Osteocyte (in vitro differentiated cells): ENCODE results near the gene UGGT2. TPM values are rescaled to one million over a fixed set of nuclear protein-coding genes. Genes with fewer than 3 reads are reported as not detected.

ENCODE experiments used
- DNase-seq: peaks from one replicate; pipeline ENCODE4 v3.0.0; 2021; ENCODE audit warnings: mixed read lengths; ENCODE audit not compliant: unreplicated experiment; ENCODE audit errors: extremely low spot score
- H3K27ac Mint-ChIP-seq: one replicate; pipeline ENCODE4 v1.8.0; 2021; ENCODE audit warnings: mild to moderate bottlenecking, mixed read lengths; ENCODE audit not compliant: unreplicated experiment
- H3K27me3 Mint-ChIP-seq: one replicate; pipeline ENCODE4 v1.8.0; 2021; ENCODE audit warnings: mixed read lengths; ENCODE audit not compliant: unreplicated experiment
- H3K36me3 Mint-ChIP-seq: one replicate; pipeline ENCODE4 v1.8.0; 2021; ENCODE audit warnings: mixed read lengths; ENCODE audit not compliant: unreplicated experiment
- H3K4me1 Mint-ChIP-seq: one replicate; pipeline ENCODE4 v1.8.0; 2021; ENCODE audit warnings: mixed read lengths; ENCODE audit not compliant: unreplicated experiment
- H3K4me3 Mint-ChIP-seq: one replicate; pipeline ENCODE4 v1.8.0; 2021; ENCODE audit warnings: mild to moderate bottlenecking, moderate library complexity, mixed read lengths; ENCODE audit not compliant: unreplicated experiment
- H3K9me3 Mint-ChIP-seq: one replicate; pipeline ENCODE4 v1.8.0; 2021; ENCODE audit warnings: mixed read lengths; ENCODE audit not compliant: unreplicated experiment
- CTCF ChIP-seq: fragments of 200-600 bp; sonication (generic); IDR thresholded peaks from 2 replicates; pipeline ENCODE4 v1.5.0; 2021; ENCODE audit warnings: antibody characterized with exemption, mild to moderate bottlenecking, moderate library complexity
- total RNA-seq: library from RNA; stranded (reverse); gene quantifications from 2 replicates; pipeline ENCODE4 v1.2.1, GENCODE V29; 2021

UGGT2 gene
- total RNA-seq, 1 donor from 2014 or later = 34.1 TPM

GRCh38 chr13:95955255-95955654 lies 97.9 kb downstream of the UGGT2 start:
- no peak overlapping the region for H3K4me3 Mint-ChIP-seq
- H3K27ac Mint-ChIP-seq = no peak overlapping the region
- TF ChIP-seq CTCF = no peak
- DNase-seq = no peak
- peaks cover 17% of the 10 kb centered on the region for H3K9me3 Mint-ChIP-seq
- peaks cover 32% of the 10 kb centered on the region for H3K36me3 Mint-ChIP-seq
- no peaks in the 10 kb centered on the region for H3K27me3 Mint-ChIP-seq
- H3K4me1 Mint-ChIP-seq = no peaks in the 10 kb centered on the region

- no peak overlapping the region for H3K4me3 Mint-ChIP-seq
- peaks cover 25% of the 10 kb centered on the region for H3K36me3 Mint-ChIP-seq
- no peak overlapping the region for H3K27ac Mint-ChIP-seq
Measured at GRCh38 chr13:95954266-95954665, 98.9 kb downstream of the UGGT2 start.

GRCh38 chr13:95950103-95950502 lies 103.1 kb downstream of the UGGT2 start:
- H3K27ac Mint-ChIP-seq = no peak overlapping the region
- H3K4me1 Mint-ChIP-seq = peaks cover 4% of the 10 kb centered on the region
- no peaks in the 10 kb centered on the region for H3K9me3 Mint-ChIP-seq
- no peak for DNase-seq
- H3K4me3 Mint-ChIP-seq = no peak overlapping the region
- H3K36me3 Mint-ChIP-seq = peaks cover 11% of the 10 kb centered on the region
- TF ChIP-seq CTCF = no peak
- H3K27me3 Mint-ChIP-seq = no peaks in the 10 kb centered on the region

More at GRCh38 chr13:95954266-95954665, 98.9 kb downstream of the UGGT2 start:
- Mint-ChIP-seq H3K9me3 (peaks cover 12% of the 10 kb centered on the region), H3K27me3 (no peaks in the 10 kb centered on the region), H3K4me1 (no peaks in the 10 kb centered on the region)
- TF ChIP-seq CTCF = no peak
- DNase-seq = no peak

GRCh38 chr13:95948656-95949055 lies 104.5 kb downstream of the UGGT2 start:
- Mint-ChIP-seq H3K36me3 (peaks cover 11% of the 10 kb centered on the region), H3K27ac (peak overlapping the region; percentile 23), H3K4me3 (no peak overlapping the region), H3K27me3 (no peaks in the 10 kb centered on the region), H3K4me1 (peaks cover 4% of the 10 kb centered on the region), H3K9me3 (no peaks in the 10 kb centered on the region)
- no peak for TF ChIP-seq CTCF
- no peak for DNase-seq

- H3K27ac Mint-ChIP-seq = no peak overlapping the region
- TF ChIP-seq CTCF = no peak
Measured at GRCh38 chr13:95937714-95938320, 115.4 kb downstream of the UGGT2 start.

More at GRCh38 chr13:95937714-95938320, 115.4 kb downstream of the UGGT2 start:
- no peaks in the 10 kb centered on the region for H3K27me3 Mint-ChIP-seq
- DNase-seq = no peak
- no peaks in the 10 kb centered on the region for H3K4me1 Mint-ChIP-seq
- H3K36me3 Mint-ChIP-seq = peaks cover 63% of the 10 kb centered on the region
- H3K9me3 Mint-ChIP-seq = peaks cover 18% of the 10 kb centered on the region
- H3K4me3 Mint-ChIP-seq = no peak overlapping the region
